HCT116 (cell line): ENCODE results near the gene FNDC11. TPM values are rescaled to one million over a fixed set of nuclear protein-coding genes. Genes with fewer than 3 reads are reported as not detected.

Source experiments
- ATAC-seq: fragments of 200-7000 bp; cut with Tn5 transposase; 2 replicates; pipeline ENCODE4 v1.9.1; 2020; ENCODE audit warnings: mild to moderate bottlenecking, moderate library complexity
- BruUV-seq: library from RNA; stranded (reverse); fragments of 400-500 nt; replicated peaks from 2 replicates; lab custom pipeline; 2021; lab: Mats Ljungman, UMichigan
- CTCF ChIA-PET: fragments of 300-600 bp; sonication (Branson Sonifier 250); formaldehyde crosslinking; loops from one replicate; lab custom pipeline; 2021; ENCODE audit warnings: antibody characterized with exemption; lab: Charles Lee
- POLR2A ChIA-PET: fragments of 300-600, 350-600 bp; sonication (Branson Sonifier 250); formaldehyde crosslinking; loops from one replicate; lab custom pipeline; 2021; ENCODE audit warnings: antibody characterized with exemption; lab: Charles Lee
- RAD21 ChIA-PET, 2 experiments: fragments of 300-600 bp; sonication (Branson Sonifier 250); formaldehyde crosslinking; loops; one replicate each; lab custom pipeline; 2023; ENCODE audit warnings: low total read pairs in 2 of 2; ENCODE audit not compliant: uncharacterized antibody in 2 of 2, unreplicated experiment in 2 of 2, low non-redundant PET in 1 of 2; lab: Charles Lee
- DNase-seq: peaks from one replicate; pipeline ENCODE4 v3.0.0-alpha.2; 2010; ENCODE audit warnings: low read depth, low spot score
- H2AFZ ChIP-seq: fragments of 200-600 bp; shearing (Covaris generic), sonication (generic); 2 replicates; pipeline ENCODE4 v1.6.1; 2017; ENCODE audit warnings: low read depth, mixed run types, mixed read lengths, antibody characterized with exemption, low read length; ENCODE audit not compliant: poor library complexity, severe bottlenecking
- H3K27ac ChIP-seq: 2 replicates; pipeline ENCODE4 v1.5.1; 2012; ENCODE audit warnings: low read depth, low read length
- H3K27me3 ChIP-seq: fragments of 200-600 bp; sonication (generic); 2 replicates; pipeline ENCODE4 v1.6.1; 2016; ENCODE audit warnings: mixed run types, low read length, mixed read lengths; ENCODE audit not compliant: insufficient read depth
- H3K36me3 ChIP-seq, 2 experiments: fragments of 200-500 bp in 1 of 2; fragments of 200-600 bp in 1 of 2; sonication (Bioruptor generic) in 1 of 2; sonication (generic) in 1 of 2; 2 replicates each; pipeline versions ENCODE4 v1.5.1 to v1.6.1; 2014 to 2016; ENCODE audit warnings: low read length in 2 of 2, inconsistent platforms in 1 of 2, mixed read lengths in 1 of 2, mixed run types in 1 of 2; ENCODE audit not compliant: insufficient read depth in 2 of 2, control insufficient read depth in 1 of 2
- H3K4me1 ChIP-seq, 2 experiments: fragments of 200-600 bp in 1 of 2; sonication (generic) in 1 of 2; 2 replicates each; pipeline versions ENCODE4 v1.5.1 to v1.6.1; 2012 to 2017; ENCODE audit warnings: low read length in 2 of 2, inconsistent platforms in 1 of 2, mild to moderate bottlenecking in 1 of 2, mixed read lengths in 1 of 2, mixed run types in 1 of 2, moderate library complexity in 1 of 2; ENCODE audit not compliant: insufficient read depth in 2 of 2, control insufficient read depth in 1 of 2
- H3K4me2 ChIP-seq: fragments of 200-600 bp; sonication (generic); 2 replicates; pipeline ENCODE4 v1.6.1; 2017; ENCODE audit warnings: mixed run types, low read length, mixed read lengths
- H3K4me3 ChIP-seq, 2 experiments: fragments of 200-600 bp in 1 of 2; sonication (generic) in 1 of 2; replicated peaks in 1 of 2; 2 replicates each; pipeline ENCODE4 v1.5.1; 2011 to 2016; ENCODE audit warnings: low read length in 2 of 2, control low read depth in 1 of 2, low read depth in 1 of 2, mild to moderate bottlenecking in 1 of 2, mixed read lengths in 1 of 2, mixed run types in 1 of 2
- H3K79me2 ChIP-seq: fragments of 200-600 bp; sonication (generic); 2 replicates; pipeline ENCODE4 v1.6.1; 2017; ENCODE audit warnings: mild to moderate bottlenecking, mixed run types, low read length, moderate library complexity, mixed read lengths; ENCODE audit not compliant: insufficient read depth
- H3K9ac ChIP-seq: fragments of 200-600 bp; sonication (generic); 2 replicates; pipeline ENCODE4 v1.6.1; 2016; ENCODE audit warnings: low read length, mixed read lengths
- H3K9me2 ChIP-seq: fragments of 200-600 bp; sonication (generic), shearing (Covaris generic); 2 replicates; pipeline ENCODE4 v1.6.1; 2017; ENCODE audit warnings: mixed run types, mild to moderate bottlenecking, moderate library complexity; ENCODE audit not compliant: insufficient read depth
- H3K9me3 ChIP-seq, 2 experiments: fragments of 200-500 bp in 1 of 2; fragments of 200-600 bp in 1 of 2; sonication (Bioruptor generic) in 1 of 2; sonication (generic) in 1 of 2; 2 replicates each; pipeline ENCODE4 v1.6.1; 2014 to 2017; ENCODE audit warnings: low read length in 2 of 2, mixed read lengths in 2 of 2, inconsistent platforms in 1 of 2, low read depth in 1 of 2, mild to moderate bottlenecking in 1 of 2, mixed run types in 1 of 2, moderate library complexity in 1 of 2; ENCODE audit not compliant: control insufficient read depth in 1 of 2, insufficient read depth in 1 of 2
- H4K20me1 ChIP-seq: fragments of 200-600 bp; sonication (generic), shearing (Covaris generic); 2 replicates; pipeline ENCODE4 v1.6.1; 2017; ENCODE audit warnings: mixed run types, mild to moderate bottlenecking, moderate library complexity; ENCODE audit not compliant: insufficient read depth
- EGR1 ChIP-seq: IDR thresholded peaks from 2 replicates; pipeline ENCODE4 v1.6.1; 2012; ENCODE audit warnings: low read depth
- EZH2 ChIP-seq: fragments of 200-600 bp; sonication (generic); IDR thresholded peaks from 2 replicates; pipeline ENCODE4 v1.6.1; 2017; ENCODE audit warnings: antibody characterized with exemption, mixed run types
- POLR2AphosphoS5 ChIP-seq: IDR thresholded peaks from 2 replicates; pipeline ENCODE4 v1.6.1; 2011; ENCODE audit warnings: mild to moderate bottlenecking, low read depth, low read length, moderate library complexity
- SIN3A ChIP-seq: IDR thresholded peaks from 2 replicates; pipeline ENCODE4 v1.6.1; 2012; ENCODE audit warnings: low read depth
- SP1 ChIP-seq: IDR thresholded peaks from 2 replicates; pipeline ENCODE4 v1.6.1; 2012; ENCODE audit warnings: low read depth
- TCF7L2 ChIP-seq: IDR thresholded peaks from 2 replicates; pipeline ENCODE4 v1.7.0; 2011; ENCODE audit warnings: borderline replicate concordance, inconsistent platforms; ENCODE audit not compliant: insufficient read depth, insufficient read length; ENCODE audit errors: extremely low read depth
- YY1 ChIP-seq: IDR thresholded peaks from 2 replicates; pipeline ENCODE4 v1.6.1; 2011; ENCODE audit warnings: low read length, low read depth, moderate library complexity, mild to moderate bottlenecking; ENCODE audit not compliant: insufficient replicate concordance; ENCODE audit errors: extremely low read depth
- intact Hi-C: fragments of 100-400 bp; cut with micrococcal nuclease; formaldehyde crosslinking; loops from 2 replicates; pipeline ENCODE4 v1.10.0; 2022
- total RNA-seq: library from RNA; stranded (reverse); gene quantifications from one replicate; pipeline ENCODE4 v1.2.1, GENCODE V29; 2021; ENCODE audit not compliant: unreplicated experiment
- TF ChIP-seq, protein P1 (sequence below): IDR thresholded peaks from 2 replicates; pipeline ENCODE4 v1.6.1; 2012; ENCODE audit warnings: low read depth
- TF ChIP-seq, protein P2 (sequence below): IDR thresholded peaks from 2 replicates; pipeline ENCODE4 v1.6.1; 2011; ENCODE audit warnings: mild to moderate bottlenecking, low read length, moderate library complexity; ENCODE audit not compliant: insufficient replicate concordance; ENCODE audit errors: extremely low read depth
- TF ChIP-seq, protein P3 (sequence below), 3 experiments: fragments of 200-600 bp in 1 of 3; sonication (generic) in 1 of 3; IDR thresholded peaks in 2 of 3; conservative IDR thresholded peaks in 1 of 3; 2 replicates each; pipeline ENCODE4 v1.5.1; 2012 to 2017; ENCODE audit warnings: low read depth in 2 of 3, low read length in 2 of 3, antibody characterized with exemption in 1 of 3, borderline replicate concordance in 1 of 3, control low read depth in 1 of 3, mild to moderate bottlenecking in 1 of 3, mixed read lengths in 1 of 3, mixed run types in 1 of 3, moderate library complexity in 1 of 3; ENCODE audit not compliant: insufficient read depth in 1 of 3

The FNDC11 gene
- total RNA-seq, 1 experiment from 2014 or later: 5.5 TPM

DNA sequence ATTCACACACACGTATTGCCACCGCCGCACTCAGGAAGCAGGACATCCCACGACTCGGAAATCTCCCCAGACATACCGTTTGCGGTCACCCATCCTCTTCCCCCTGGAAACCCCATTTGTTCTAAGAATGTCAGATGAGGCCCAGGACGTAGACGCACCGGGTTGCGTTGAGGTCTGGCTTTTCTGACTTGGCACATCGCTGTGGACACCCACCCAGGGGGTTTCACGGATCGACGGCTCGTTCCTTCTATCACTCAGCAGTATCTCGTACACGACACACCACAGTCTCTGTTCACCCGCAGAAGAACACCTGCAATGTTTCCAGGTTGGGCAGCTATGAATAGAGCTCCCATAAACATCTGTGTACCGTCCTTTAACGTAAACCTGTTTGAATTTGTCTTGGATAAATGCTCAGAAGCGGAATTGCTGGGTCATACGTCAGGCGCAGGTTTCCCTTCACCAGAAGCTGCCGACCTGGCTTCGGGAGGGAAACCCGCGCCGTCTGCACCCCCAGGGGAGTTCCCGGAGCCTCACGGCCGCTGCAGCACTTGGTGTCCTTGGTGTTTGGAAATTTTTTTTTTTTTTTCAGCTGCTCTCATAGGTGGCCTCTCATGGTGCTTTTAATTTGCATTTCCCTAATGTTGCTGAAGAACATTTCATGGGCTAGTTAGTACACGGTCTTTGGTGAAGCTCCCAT, 45.7 kb upstream of the FNDC11 start:
- BruUV-seq: no TSS peak
- Histone ChIP-seq H4K20me1 (no peaks in the 10 kb centered on the region), H3K27ac (no peak overlapping the region), H3K79me2 (no peaks in the 10 kb centered on the region), H3K9me2 (no peaks in the 10 kb centered on the region), H3K4me2 (no peak overlapping the region), H2AFZ (no peak overlapping the region), H3K36me3 (no peaks in the 10 kb centered on the region), H3K4me1 (no peaks in the 10 kb centered on the region), H3K9me3 (no peaks in the 10 kb centered on the region; a peak in 1 of 4 replicates), H3K9ac (no peak overlapping the region), H3K27me3 (peaks cover 7% of the 10 kb centered on the region; the same call in 1 of the 2 replicates), H3K4me3 (no peak overlapping the region)
- intact Hi-C loops: no loop called here
- RAD21 ChIA-PET: no interaction called here
- CTCF ChIA-PET: no interaction called here
- POLR2A ChIA-PET: no interaction called here
- ATAC-seq (no peak), DNase-seq (no peak)
- TF ChIP-seq EZH2: no peak
- TF ChIP-seq YY1: no peak

DNA sequence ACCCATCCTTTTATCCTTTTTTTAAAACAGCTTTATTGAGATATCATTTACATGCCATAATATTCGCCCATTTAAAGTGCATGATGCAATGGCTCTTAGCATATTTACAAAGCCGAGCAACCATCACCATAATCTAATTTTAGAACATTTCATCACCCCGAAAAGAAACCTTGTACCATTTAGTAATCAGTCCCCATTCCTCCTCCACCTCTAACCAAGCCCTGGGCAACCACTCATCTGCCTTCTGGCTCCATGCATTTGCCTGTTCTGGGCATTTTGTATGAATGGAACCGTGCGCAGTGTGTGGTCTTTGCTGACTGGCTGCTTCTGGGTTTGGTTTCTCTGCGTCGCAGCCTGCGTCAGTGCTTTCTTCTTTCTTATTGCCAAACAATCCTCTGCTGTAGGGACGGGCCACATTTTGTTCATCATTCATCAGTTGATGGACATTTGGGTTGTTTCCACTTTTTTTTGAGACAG, 44.8 kb upstream of the FNDC11 start:
- Histone ChIP-seq H3K4me2 (no peak overlapping the region), H3K4me1 (no peaks in the 10 kb centered on the region), H4K20me1 (no peaks in the 10 kb centered on the region), H3K4me3 (no peak overlapping the region), H3K9ac (no peak overlapping the region), H3K9me3 (no peaks in the 10 kb centered on the region; a peak in 1 of 4 replicates), H2AFZ (no peak overlapping the region), H3K9me2 (no peaks in the 10 kb centered on the region), H3K79me2 (no peaks in the 10 kb centered on the region), H3K36me3 (no peaks in the 10 kb centered on the region), H3K27me3 (peaks cover 7% of the 10 kb centered on the region; the same call in 1 of the 2 replicates), H3K27ac (no peak overlapping the region)
- BruUV-seq: no TSS peak
- intact Hi-C loops: no loop called here
- RAD21 ChIA-PET: no interaction called here
- POLR2A ChIA-PET: no interaction called here
- DNase-seq (no peak), ATAC-seq (no peak)
- CTCF ChIA-PET: no interaction called here
- TF ChIP-seq, protein P1, sequence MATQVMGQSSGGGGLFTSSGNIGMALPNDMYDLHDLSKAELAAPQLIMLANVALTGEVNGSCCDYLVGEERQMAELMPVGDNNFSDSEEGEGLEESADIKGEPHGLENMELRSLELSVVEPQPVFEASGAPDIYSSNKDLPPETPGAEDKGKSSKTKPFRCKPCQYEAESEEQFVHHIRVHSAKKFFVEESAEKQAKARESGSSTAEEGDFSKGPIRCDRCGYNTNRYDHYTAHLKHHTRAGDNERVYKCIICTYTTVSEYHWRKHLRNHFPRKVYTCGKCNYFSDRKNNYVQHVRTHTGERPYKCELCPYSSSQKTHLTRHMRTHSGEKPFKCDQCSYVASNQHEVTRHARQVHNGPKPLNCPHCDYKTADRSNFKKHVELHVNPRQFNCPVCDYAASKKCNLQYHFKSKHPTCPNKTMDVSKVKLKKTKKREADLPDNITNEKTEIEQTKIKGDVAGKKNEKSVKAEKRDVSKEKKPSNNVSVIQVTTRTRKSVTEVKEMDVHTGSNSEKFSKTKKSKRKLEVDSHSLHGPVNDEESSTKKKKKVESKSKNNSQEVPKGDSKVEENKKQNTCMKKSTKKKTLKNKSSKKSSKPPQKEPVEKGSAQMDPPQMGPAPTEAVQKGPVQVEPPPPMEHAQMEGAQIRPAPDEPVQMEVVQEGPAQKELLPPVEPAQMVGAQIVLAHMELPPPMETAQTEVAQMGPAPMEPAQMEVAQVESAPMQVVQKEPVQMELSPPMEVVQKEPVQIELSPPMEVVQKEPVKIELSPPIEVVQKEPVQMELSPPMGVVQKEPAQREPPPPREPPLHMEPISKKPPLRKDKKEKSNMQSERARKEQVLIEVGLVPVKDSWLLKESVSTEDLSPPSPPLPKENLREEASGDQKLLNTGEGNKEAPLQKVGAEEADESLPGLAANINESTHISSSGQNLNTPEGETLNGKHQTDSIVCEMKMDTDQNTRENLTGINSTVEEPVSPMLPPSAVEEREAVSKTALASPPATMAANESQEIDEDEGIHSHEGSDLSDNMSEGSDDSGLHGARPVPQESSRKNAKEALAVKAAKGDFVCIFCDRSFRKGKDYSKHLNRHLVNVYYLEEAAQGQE: no peak
- TF ChIP-seq SP1 (no peak), POLR2AphosphoS5 (no peak), TCF7L2 (no peak), EGR1 (no peak), SIN3A (no peak)
- TF ChIP-seq, protein P2, sequence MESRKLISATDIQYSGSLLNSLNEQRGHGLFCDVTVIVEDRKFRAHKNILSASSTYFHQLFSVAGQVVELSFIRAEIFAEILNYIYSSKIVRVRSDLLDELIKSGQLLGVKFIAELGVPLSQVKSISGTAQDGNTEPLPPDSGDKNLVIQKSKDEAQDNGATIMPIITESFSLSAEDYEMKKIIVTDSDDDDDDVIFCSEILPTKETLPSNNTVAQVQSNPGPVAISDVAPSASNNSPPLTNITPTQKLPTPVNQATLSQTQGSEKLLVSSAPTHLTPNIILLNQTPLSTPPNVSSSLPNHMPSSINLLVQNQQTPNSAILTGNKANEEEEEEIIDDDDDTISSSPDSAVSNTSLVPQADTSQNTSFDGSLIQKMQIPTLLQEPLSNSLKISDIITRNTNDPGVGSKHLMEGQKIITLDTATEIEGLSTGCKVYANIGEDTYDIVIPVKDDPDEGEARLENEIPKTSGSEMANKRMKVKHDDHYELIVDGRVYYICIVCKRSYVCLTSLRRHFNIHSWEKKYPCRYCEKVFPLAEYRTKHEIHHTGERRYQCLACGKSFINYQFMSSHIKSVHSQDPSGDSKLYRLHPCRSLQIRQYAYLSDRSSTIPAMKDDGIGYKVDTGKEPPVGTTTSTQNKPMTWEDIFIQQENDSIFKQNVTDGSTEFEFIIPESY: no peak
- TF ChIP-seq, protein P3, sequence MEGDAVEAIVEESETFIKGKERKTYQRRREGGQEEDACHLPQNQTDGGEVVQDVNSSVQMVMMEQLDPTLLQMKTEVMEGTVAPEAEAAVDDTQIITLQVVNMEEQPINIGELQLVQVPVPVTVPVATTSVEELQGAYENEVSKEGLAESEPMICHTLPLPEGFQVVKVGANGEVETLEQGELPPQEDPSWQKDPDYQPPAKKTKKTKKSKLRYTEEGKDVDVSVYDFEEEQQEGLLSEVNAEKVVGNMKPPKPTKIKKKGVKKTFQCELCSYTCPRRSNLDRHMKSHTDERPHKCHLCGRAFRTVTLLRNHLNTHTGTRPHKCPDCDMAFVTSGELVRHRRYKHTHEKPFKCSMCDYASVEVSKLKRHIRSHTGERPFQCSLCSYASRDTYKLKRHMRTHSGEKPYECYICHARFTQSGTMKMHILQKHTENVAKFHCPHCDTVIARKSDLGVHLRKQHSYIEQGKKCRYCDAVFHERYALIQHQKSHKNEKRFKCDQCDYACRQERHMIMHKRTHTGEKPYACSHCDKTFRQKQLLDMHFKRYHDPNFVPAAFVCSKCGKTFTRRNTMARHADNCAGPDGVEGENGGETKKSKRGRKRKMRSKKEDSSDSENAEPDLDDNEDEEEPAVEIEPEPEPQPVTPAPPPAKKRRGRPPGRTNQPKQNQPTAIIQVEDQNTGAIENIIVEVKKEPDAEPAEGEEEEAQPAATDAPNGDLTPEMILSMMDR (IDR thresholded peaks at IDR 0.05 in 2 of 3, conservative IDR thresholded peaks at IDR 0.05 in 1 of 3; ENCODE audit: borderline replicate concordance in 1 of 3, insufficient read depth in 1 of 3, low read depth in 2 of 3, low read length in 2 of 3): no peak
